PC-9 (cell line): ENCODE measurements around the gene RORC.

Experiments used
- EZH2 ChIP-seq: fragments of 200-600 bp; sonication (generic); IDR thresholded peaks from 2 replicates; pipeline ENCODE4 v1.8.0; 2017; ENCODE audit warnings: antibody characterized with exemption, low read depth
- TF ChIP-seq, protein P1 (sequence below): fragments of 200-600 bp; sonication (generic); conservative IDR thresholded peaks from 2 replicates; pipeline ENCODE4 v1.6.1; 2017; ENCODE audit warnings: mixed run types, antibody characterized with exemption, mild to moderate bottlenecking, moderate library complexity

GRCh38 chr1:151868486-151868885 lies 36.9 kb upstream of the RORC start:
- TF ChIP-seq, protein P1, sequence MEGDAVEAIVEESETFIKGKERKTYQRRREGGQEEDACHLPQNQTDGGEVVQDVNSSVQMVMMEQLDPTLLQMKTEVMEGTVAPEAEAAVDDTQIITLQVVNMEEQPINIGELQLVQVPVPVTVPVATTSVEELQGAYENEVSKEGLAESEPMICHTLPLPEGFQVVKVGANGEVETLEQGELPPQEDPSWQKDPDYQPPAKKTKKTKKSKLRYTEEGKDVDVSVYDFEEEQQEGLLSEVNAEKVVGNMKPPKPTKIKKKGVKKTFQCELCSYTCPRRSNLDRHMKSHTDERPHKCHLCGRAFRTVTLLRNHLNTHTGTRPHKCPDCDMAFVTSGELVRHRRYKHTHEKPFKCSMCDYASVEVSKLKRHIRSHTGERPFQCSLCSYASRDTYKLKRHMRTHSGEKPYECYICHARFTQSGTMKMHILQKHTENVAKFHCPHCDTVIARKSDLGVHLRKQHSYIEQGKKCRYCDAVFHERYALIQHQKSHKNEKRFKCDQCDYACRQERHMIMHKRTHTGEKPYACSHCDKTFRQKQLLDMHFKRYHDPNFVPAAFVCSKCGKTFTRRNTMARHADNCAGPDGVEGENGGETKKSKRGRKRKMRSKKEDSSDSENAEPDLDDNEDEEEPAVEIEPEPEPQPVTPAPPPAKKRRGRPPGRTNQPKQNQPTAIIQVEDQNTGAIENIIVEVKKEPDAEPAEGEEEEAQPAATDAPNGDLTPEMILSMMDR = no peak
- no peak for TF ChIP-seq EZH2
